Renal cortex interstitium (tissue), 11 donors: Measurements from ENCODE around the gene LDLRAD2. TPM values are rescaled to one million over a fixed set of nuclear protein-coding genes. Genes with fewer than 3 reads are reported as not detected.

Experiments used
- DNase-seq, 11 donors: peaks; one replicate each; pipeline ENCODE4 v3.0.0-alpha.2; 2013; ENCODE audit warnings: low read depth in 9 of 11, low spot score in 4 of 11; ENCODE audit errors: extremely low read depth in 1 of 11
- polyA plus RNA-seq, 3 donors: library from polyadenylated mRNA; unstranded; fragments of 120-200 nt; gene quantifications; one replicate each; pipeline ENCODE4 v1.2.1, GENCODE V29; 2013; ENCODE audit not compliant: insufficient read length in 3 of 3

Gene LDLRAD2
- polyA plus RNA-seq, 3 donors: 4.4 to 6.5 (median 5.8) TPM

DNA sequence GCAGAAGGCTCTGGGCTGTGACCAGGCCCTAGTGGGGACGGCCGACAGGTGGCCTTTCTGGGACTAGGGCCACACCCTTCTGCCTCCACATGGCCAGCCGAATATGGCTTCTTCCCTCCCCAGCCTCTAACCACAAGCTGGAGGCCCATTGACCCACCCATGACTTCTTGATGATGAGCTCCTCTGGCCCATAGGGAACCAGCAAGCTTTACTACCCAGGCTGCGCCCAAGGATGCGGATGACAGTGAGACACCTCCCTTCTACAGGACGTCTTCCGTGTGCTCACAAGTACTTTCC lies 41.0 kb downstream of the LDLRAD2 start:
- DNase-seq: no peak

DNA sequence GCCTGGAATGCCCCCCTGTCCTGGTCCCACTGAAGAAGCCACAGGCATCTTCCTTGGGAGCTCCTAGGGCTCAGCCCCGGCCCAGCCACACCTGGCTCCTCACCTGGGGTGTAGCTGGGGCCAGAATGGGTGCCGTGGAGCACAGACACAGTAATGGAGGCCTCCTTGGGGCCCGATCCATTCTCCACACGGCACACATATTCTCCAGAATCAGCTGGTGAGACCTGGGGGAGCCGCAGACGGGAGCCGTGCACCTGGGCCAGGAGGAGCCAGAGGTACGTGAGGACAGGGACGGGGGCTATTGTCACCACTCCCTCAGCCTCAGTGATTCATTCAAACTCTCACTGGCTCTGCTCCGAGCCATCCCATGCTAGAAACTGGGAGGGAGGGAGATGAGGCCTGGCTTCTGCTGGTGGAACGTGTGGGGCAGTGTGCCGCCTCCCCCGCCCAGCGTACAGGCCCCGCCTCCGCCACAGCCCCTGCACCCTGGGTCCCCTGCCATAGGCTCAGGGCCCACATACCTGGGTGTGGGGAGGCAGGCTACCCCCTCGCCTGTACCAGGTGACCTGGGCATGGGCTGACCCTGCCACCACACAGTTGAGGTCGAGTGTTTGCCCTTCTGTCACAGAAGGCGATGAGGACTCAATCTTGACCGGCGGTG lies 42.2 kb downstream of the LDLRAD2 start:
- no peak for DNase-seq

DNA sequence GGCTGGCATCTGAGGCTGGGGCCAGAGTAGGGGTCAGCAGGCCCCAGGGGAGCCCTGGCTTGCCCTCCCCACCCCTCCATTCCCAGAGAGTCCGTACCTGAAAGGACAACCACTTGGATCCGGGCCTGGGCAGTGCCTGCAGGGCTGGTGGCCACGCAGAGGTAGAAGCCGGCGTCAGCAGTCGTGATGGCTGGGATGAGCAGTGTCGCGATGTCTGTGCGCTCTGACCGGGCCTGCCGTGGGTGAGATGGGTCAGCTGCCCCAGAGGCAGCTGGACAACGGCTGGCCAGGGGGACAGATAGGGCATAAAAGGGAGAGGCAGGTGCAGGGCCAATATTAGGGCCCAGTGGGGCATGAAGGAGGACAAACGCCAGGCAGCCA lies 42.7 kb downstream of the LDLRAD2 start:
- DNase-seq: no peak

GRCh38 chr1:21855257-21856096 lies 43.4 kb downstream of the LDLRAD2 start:
- DNase-seq: no peak

DNA sequence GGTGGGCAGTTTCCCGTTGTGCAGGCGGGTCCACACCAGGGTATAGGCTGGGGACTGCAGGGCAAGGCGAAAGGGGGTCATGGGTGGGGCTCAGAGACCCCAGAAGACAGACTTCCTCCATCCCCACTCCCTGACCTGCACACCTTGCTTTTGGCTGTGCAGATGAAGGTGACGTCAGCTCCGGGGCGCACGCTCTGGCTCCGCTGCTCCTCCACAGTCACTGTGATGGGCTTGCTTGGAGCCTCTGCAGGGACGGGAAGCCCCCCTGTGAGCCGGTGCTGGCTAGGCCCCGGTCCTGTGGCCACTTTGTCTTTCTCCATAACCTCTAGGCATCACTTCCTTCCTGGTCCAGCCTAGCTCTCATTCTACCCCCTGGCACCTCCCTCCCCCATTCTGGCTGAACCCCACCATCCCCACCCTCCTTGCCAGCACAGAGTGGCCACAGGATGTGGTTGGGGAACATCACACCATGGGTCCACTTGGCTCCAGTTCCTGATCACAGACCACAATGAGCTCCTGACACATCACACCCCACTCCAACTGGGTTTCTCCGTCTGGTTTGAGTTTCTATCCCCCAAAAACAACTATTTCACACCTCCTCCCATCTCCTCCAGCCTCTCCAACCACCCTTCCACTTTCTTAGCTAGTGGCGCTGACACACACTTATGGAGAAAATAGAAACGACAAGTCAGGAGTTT lies 45.2 kb downstream of the LDLRAD2 start:
- no peak for DNase-seq

DNA sequence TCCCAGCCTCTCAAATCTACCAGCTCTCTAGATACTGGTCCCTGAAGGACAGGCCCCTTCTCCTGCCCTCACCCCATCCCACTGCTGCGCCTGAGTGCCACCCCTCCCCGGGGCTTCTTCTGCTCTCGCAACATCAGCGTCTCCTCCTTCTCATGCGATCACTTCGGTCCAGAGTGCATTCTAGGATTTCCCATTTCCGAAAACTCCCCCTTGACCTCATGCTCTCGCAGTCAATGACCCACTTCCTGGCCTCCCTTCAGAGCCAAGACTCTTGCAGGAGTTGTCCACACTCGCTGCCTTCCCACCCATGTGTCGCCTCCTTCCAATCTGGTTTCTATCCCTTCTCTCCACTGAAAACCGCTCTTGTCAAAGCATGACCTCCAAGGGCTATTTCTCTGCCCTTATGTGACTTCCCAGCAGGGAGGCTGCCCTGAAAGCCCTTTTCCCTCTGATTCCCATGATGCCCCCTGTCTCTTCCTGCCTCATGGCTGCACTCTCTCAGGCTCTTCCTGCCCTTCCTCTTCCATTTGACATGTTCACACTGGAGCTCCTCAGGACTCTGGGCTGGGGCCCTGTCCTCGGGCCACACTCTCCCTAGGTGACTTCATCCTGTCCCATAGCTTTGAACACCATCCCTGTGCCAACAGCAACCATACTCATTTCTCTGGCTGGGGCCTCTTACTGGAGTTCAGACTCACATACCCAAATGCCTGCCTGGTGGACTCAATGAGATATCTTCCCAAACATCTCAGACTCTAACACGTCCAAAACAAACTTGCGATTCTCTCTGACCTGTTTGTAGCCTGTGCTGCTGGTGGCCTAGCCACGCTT lies 46.0 kb downstream of the LDLRAD2 start:
- DNase-seq: peak in 1 of 11 donors; percentile 6

- DNase-seq: no peak
Measured at GRCh38 chr1:21859669-21860179, 47.7 kb downstream of the LDLRAD2 start.

DNA sequence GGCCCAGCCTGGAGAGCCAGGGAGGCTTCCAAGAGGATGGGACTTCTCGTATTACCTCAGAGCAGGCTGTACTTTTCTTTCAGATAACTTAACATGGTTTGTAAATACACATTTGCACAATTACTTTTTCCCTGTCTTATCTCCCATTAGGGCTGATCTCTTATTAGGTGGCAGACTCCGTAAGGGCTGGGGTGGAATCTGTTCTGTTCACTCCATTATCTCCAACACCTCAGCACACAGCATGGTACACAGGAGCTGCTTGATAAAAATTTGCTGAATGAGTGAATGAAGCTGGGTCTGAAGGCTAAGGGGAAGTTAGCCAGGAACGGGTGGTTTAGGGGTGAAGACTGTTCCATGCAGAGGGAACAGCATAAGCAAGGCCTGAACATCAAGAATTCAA lies 48.9 kb downstream of the LDLRAD2 start:
- no peak for DNase-seq

GRCh38 chr1:21861602-21862429 lies 49.8 kb downstream of the LDLRAD2 start:
- DNase-seq: no peak

GRCh38 chr1:21863981-21864380 lies 51.9 kb downstream of the LDLRAD2 start:
- DNase-seq: no peak

DNA sequence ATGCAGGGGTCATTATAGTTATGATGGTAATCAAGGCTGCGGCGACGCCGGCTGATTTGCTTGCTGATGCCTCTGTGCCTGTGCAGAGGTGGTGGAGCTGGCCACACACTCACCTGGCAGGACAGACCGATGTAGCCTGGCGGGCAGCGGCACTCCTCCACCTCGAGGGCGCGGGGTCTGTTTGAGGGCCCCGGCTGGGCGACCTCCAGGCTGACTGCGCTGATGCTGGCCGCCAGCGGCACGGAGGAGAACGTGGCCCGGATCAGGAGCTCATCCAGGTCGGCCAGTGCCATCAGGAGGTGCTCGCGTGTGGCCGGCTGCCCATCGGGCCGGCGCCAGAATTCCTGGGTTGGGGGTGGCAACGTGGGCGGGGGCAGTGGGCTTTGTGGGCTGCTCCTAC lies 52.7 kb downstream of the LDLRAD2 start:
- no peak for DNase-seq

- DNase-seq: no peak
Measured at GRCh38 chr1:21865609-21865942, 53.5 kb downstream of the LDLRAD2 start.

- DNase-seq: peak in 10 of 11 donors; percentile 6 to 25 (median 18)
Measured at GRCh38 chr1:21865943-21866706, 54.1 kb downstream of the LDLRAD2 start.

DNA sequence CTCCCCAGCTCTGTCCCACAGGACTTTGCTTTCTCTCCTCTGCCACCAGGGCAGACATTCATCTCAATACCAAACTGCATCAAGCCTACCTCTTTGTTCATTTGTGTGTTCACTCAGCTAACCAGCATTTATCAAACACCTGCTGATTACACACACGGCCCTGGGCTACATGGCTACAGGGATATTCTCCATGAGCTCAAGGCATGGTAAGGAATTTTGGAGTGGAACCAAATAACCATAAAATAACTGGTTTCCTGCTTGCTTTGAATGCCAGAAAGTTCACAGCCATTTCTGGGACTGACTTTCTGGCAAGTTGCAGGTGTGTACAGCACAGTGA lies 54.6 kb downstream of the LDLRAD2 start:
- no peak for DNase-seq

DNA sequence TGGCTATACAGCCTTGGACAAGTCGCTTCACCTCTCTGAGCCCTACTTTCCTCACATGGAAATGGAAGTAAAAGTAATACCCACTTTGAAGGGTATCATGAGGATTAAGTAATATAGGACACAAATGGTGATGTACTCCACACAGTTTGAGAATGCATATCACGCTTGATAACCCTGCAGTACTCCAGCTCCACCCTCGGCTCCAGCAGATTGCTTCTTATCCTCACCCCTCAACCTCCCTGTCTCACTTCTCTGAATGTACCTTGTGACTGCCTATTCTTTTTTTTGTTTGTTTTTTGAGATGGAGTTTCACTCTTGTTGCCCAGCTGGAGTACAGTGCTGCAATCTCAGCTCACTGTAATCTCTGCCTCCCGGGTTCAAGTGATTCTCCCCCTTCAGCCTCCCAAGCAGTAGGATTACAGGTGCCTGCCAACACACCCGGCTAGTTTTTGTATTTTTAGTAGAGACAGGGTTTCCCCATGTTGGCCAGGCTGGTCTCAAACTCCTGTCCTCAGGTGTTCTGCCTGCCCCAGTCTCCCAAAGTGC lies 55.5 kb downstream of the LDLRAD2 start:
- DNase-seq: no peak

- DNase-seq: no peak
Measured at GRCh38 chr1:21868482-21868881, 56.4 kb downstream of the LDLRAD2 start.

DNA sequence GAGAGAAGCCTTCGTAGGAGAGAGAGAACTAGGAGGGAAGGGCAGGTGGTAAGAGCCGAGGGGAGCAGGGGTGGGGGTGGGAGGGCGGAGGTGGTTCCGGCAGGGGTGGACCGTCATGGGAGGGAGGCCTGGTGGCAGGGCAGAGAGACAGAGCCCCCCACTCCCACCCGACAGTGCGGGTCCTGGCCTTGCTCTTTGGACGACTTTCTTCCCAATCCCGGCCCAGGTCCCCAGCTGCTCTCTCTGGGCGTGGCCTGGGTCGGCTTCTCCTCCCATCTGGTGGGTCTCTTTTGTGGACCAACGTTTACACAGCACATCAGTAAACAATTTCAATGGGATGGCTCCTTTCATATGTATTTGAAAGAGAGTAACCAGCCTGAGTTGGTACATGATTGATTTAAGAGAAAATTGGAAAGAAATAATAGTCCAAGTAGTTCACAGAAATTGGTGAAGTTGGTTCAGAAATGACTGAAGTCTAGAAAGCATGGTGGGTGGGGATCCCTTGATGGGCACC lies 56.9 kb downstream of the LDLRAD2 start:
- DNase-seq: no peak
